DOHH2 (cell line): Measurements from ENCODE around the gene CEACAM7.
"Not testable (repeated sequence)": the region's sequence is repeated elsewhere in the genome, so short reads cannot be mapped to it uniquely, and the experiment has no call there.

Experiments
- H3F3A ChIP-seq: fragments of 200-600 bp; sonication (generic), shearing (Covaris generic); 2 replicates; pipeline ENCODE4 v1.6.0; 2016; ENCODE audit warnings: antibody characterized with exemption, mild to moderate bottlenecking; ENCODE audit not compliant: control insufficient read depth, insufficient read depth
- H3K27ac ChIP-seq: fragments of 200-600 bp; sonication (generic); 2 replicates; pipeline ENCODE4 v1.5.1; 2014; ENCODE audit warnings: low read depth, mild to moderate bottlenecking, low read length, moderate library complexity
- H3K27me3 ChIP-seq: fragments of 200-600 bp; sonication (generic); 2 replicates; pipeline ENCODE4 v1.6.1; 2014; ENCODE audit warnings: mild to moderate bottlenecking, low read length, mixed read lengths; ENCODE audit not compliant: control insufficient read depth
- H3K36me3 ChIP-seq: fragments of 200-600 bp; sonication (generic); 2 replicates; pipeline ENCODE4 v1.6.1; 2014; ENCODE audit warnings: mild to moderate bottlenecking, low read length, moderate library complexity, mixed read lengths; ENCODE audit not compliant: control insufficient read depth
- H3K4me1 ChIP-seq: fragments of 200-600 bp; sonication (generic); 2 replicates; pipeline ENCODE4 v1.6.1; 2014; ENCODE audit warnings: mild to moderate bottlenecking, low read length, mixed read lengths; ENCODE audit not compliant: control insufficient read depth
- H3K4me2 ChIP-seq: fragments of 200-600 bp; sonication (generic); 2 replicates; pipeline ENCODE4 v1.6.0; 2014; ENCODE audit warnings: mild to moderate bottlenecking, low read length, moderate library complexity
- H3K4me3 ChIP-seq: fragments of 200-600 bp; sonication (generic); 2 replicates; pipeline ENCODE4 v1.5.1; 2014; ENCODE audit warnings: mild to moderate bottlenecking, low read length, mixed read lengths
- H3K79me2 ChIP-seq: fragments of 200-600 bp; sonication (generic); 2 replicates; pipeline ENCODE4 v1.6.1; 2014; ENCODE audit warnings: mild to moderate bottlenecking, low read length, mixed read lengths; ENCODE audit not compliant: control insufficient read depth
- H3K9me2 ChIP-seq: fragments of 200-600 bp; sonication (generic); replicated peaks from 2 replicates; pipeline ENCODE4 v1.6.1; 2014; ENCODE audit warnings: mild to moderate bottlenecking, low read length, mixed read lengths; ENCODE audit not compliant: control insufficient read depth
- H3K9me3 ChIP-seq: fragments of 200-600 bp; sonication (generic); 2 replicates; pipeline ENCODE4 v1.6.1; 2014; ENCODE audit warnings: antibody characterized with exemption, low read length, mixed read lengths; ENCODE audit not compliant: control insufficient read depth, insufficient read depth
- H4K20me1 ChIP-seq: fragments of 200-600 bp; sonication (generic); 2 replicates; pipeline ENCODE4 v1.6.0; 2014; ENCODE audit warnings: low read depth, mild to moderate bottlenecking, antibody characterized with exemption, low read length, moderate library complexity; ENCODE audit not compliant: control insufficient read depth, insufficient read depth
- CTCF ChIP-seq: fragments of 200-600 bp; sonication (generic); IDR thresholded peaks from one replicate; pipeline ENCODE4 v1.5.1; 2014; ENCODE audit warnings: antibody characterized with exemption, mild to moderate bottlenecking, low read depth, low read length; ENCODE audit not compliant: poor library complexity, severe bottlenecking
- EZH2phosphoT487 ChIP-seq: fragments of 200-600 bp; sonication (generic); IDR thresholded peaks from 2 replicates; pipeline ENCODE4 v1.6.1; 2017; ENCODE audit warnings: borderline replicate concordance, mild to moderate bottlenecking, antibody characterized with exemption, low read length, moderate library complexity, mixed read lengths

The CEACAM7 gene

DNA sequence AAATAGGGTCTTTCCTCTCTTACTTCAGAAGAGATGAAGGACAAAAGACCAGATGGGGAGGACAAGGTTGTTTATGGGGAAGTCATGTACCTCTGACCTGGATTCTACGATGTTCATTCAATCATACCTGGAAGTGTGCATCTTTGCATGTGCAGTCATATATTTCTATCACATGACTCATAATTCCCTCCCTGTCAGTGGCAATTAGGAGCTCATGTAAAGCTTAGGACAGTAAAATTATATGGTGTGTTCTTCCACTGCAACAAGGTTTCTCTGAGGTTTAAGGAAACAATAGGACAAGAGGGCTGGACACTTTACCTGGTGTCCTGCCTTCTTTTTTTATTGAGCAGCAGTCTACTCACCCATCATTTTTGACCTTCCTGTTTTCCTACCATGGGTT lies 19.8 kb downstream of the CEACAM7 start:
- Histone ChIP-seq H3K4me1 (peaks cover 15% of the 10 kb centered on the region), H3K27me3 (peaks cover 12% of the 10 kb centered on the region), H4K20me1 (no peaks in the 10 kb centered on the region), H3K36me3 (no peaks in the 10 kb centered on the region), H3K79me2 (no peaks in the 10 kb centered on the region), H3K4me3 (no peak overlapping the region), H3K9me3 (peaks cover 17% of the 10 kb centered on the region), H3K27ac (no peak overlapping the region), H3K9me2 (no peaks in the 10 kb centered on the region), H3K4me2 (no peak overlapping the region), H3F3A (no peaks in the 10 kb centered on the region)
- TF ChIP-seq EZH2phosphoT487, result no peak
- TF ChIP-seq CTCF, result no peak

- Histone ChIP-seq H3K4me1 (no peaks in the 10 kb centered on the region), H4K20me1 (no peaks in the 10 kb centered on the region), H3K27me3 (peaks cover 12% of the 10 kb centered on the region), H3K9me2 (no peaks in the 10 kb centered on the region), H3K9me3 (peaks cover 10% of the 10 kb centered on the region), H3K4me2 (no peak overlapping the region), H3K4me3 (no peak overlapping the region), H3K27ac (no peak overlapping the region), H3K36me3 (no peaks in the 10 kb centered on the region), H3F3A (no peaks in the 10 kb centered on the region), H3K79me2 (no peaks in the 10 kb centered on the region)
- no peak for TF ChIP-seq CTCF
- TF ChIP-seq EZH2phosphoT487, result no peak
These were observed 22.0 kb downstream of the CEACAM7 start for GRCh38 chr19:41666075-41666474.

- no peak overlapping the region for H3K4me2 ChIP-seq
- TF ChIP-seq EZH2phosphoT487, result no peak
- TF ChIP-seq CTCF, result no peak
- no peak overlapping the region for H3K27ac ChIP-seq
These were observed 30.9 kb downstream of the CEACAM7 start for GRCh38 chr19:41657157-41657556.

DNA sequence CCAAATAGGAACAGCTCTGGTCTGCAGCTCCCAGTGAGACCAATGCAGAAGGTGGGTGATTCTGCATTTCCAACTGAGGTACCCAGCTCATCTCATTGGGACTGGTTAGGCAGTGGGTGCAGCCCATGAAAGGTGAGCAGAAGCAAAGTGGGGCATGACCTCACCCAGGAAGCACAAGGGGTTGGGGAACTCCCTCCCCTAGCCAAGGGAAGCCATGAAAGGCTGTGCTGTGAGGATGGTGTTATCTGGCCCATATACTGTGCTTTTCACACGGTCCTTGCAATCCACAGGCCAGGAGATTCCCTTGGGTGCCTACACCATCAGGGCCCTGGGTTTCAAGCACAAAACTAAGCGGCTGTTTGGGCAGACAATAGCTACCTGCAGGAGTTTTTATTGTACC lies 31.3 kb downstream of the CEACAM7 start:
- not testable (repeated sequence) for H3K4me1 ChIP-seq, H3K4me3 ChIP-seq, H3K36me3 ChIP-seq, H3K9me3 ChIP-seq, H3K79me2 ChIP-seq, H3F3A ChIP-seq, H3K4me2 ChIP-seq, H3K9me2 ChIP-seq, H4K20me1 ChIP-seq, H3K27ac ChIP-seq
- H3K27me3 ChIP-seq, result peaks cover 50% of the 10 kb centered on the region

More at GRCh38 chr19:41657157-41657556, 30.9 kb downstream of the CEACAM7 start:
- no peak overlapping the region for H3K4me3 ChIP-seq
- no peaks in the 10 kb centered on the region for H3K9me3 ChIP-seq
- no peaks in the 10 kb centered on the region for H3K36me3 ChIP-seq
- no peaks in the 10 kb centered on the region for H3K4me1 ChIP-seq
- no peaks in the 10 kb centered on the region for H3K79me2 ChIP-seq
- H4K20me1 ChIP-seq, result no peaks in the 10 kb centered on the region
- no peaks in the 10 kb centered on the region for H3K9me2 ChIP-seq
- peaks cover 47% of the 10 kb centered on the region for H3K27me3 ChIP-seq
- H3F3A ChIP-seq, result no peaks in the 10 kb centered on the region
